K562 (cell line): ENCODE data around the gene FTSJ3. TPM values are rescaled to one million over a fixed set of nuclear protein-coding genes. Genes with fewer than 3 reads are reported as not detected.
A peak's percentile ranks its signal among the peaks of the same experiment; 100 is the strongest.

Experiments
- CBFB ChIP-seq: sonication (generic); formaldehyde crosslinking; IDR thresholded peaks from 2 replicates; pipeline ENCODE4 v1.4.0; 2020; ENCODE audit warnings: mild to moderate bottlenecking, missing genetic modification reagents
- CREM ChIP-seq: IDR thresholded peaks from 2 replicates; pipeline ENCODE4 v1.6.1; 2014; ENCODE audit warnings: antibody characterized with exemption, low read depth
- DIDO1 ChIP-seq: fragments of 450-650 bp; IDR thresholded peaks from 2 replicates; pipeline ENCODE4 v1.6.1; 2016; ENCODE audit warnings: low read depth, missing biosample characterization, missing genetic modification characterization
- HSF4 ChIP-seq: fragments of 250-450 bp; sonication (Bioruptor Pico); IDR thresholded peaks from 2 replicates; pipeline ENCODE4 v2.1.2; 2022; ENCODE audit warnings: mild to moderate bottlenecking, moderate library complexity, borderline replicate concordance
- MCM3 ChIP-seq: fragments of 450-650 bp; IDR thresholded peaks from 2 replicates; pipeline ENCODE4 v1.6.1; 2016
- MITF ChIP-seq: IDR thresholded peaks from 2 replicates; pipeline ENCODE4 v1.6.1; 2014; ENCODE audit warnings: antibody characterized with exemption
- MLX ChIP-seq, 2 experiments: fragments of 450-650 bp in 1 of 2; sonication (generic) in 1 of 2; formaldehyde crosslinking; conservative IDR thresholded peaks; 2 replicates each; pipeline versions ENCODE4 v1.4.0 to v1.8.1; 2020 to 2022; ENCODE audit warnings: mild to moderate bottlenecking in 1 of 2, missing genetic modification reagents in 1 of 2
- MXD1 ChIP-seq: fragments of 250-450 bp; sonication (Bioruptor Pico); IDR thresholded peaks from 2 replicates; pipeline ENCODE4 v1.8.0; 2021; ENCODE audit warnings: borderline replicate concordance, mild to moderate bottlenecking, moderate library complexity; ENCODE audit not compliant: poor library complexity, severe bottlenecking
- MYNN ChIP-seq, 2 experiments: sonication (generic); formaldehyde crosslinking in 1 of 2; IDR thresholded peaks; 2 replicates each; pipeline versions ENCODE4 v1.5.0 to v1.6.1; 2016 to 2020; ENCODE audit warnings: antibody characterized with exemption in 1 of 2, missing genetic modification reagents in 1 of 2
- NRF1 ChIP-seq, 2 experiments: fragments of 450-650 bp; IDR thresholded peaks in 1 of 2; conservative IDR thresholded peaks in 1 of 2; 2 replicates each; pipeline ENCODE4 v1.6.1; 2014; ENCODE audit warnings: mild to moderate bottlenecking in 2 of 2
- PYGO2 ChIP-seq: fragments of 450-650 bp; IDR thresholded peaks from 2 replicates; pipeline ENCODE4 v1.6.1; 2016; ENCODE audit warnings: mild to moderate bottlenecking, missing genetic modification characterization, moderate library complexity, missing compliant biosample characterization
- SETDB1 ChIP-seq: IDR thresholded peaks from one replicate; pipeline ENCODE4 v1.6.1; 2012; ENCODE audit warnings: low read length, control low read depth, inconsistent platforms
- STAT6 ChIP-seq: sonication (generic); formaldehyde crosslinking; IDR thresholded peaks from 2 replicates; pipeline ENCODE4 v1.8.1; 2023; ENCODE audit warnings: mild to moderate bottlenecking, missing genetic modification reagents
- SUPT5H ChIP-seq: fragments of 450-650 bp; IDR thresholded peaks from 2 replicates; pipeline ENCODE4 v1.6.1; 2016
- TAF9B ChIP-seq: fragments of 450-650 bp; IDR thresholded peaks from 2 replicates; pipeline ENCODE4 v1.6.1; 2018; ENCODE audit warnings: mild to moderate bottlenecking; ENCODE audit not compliant: partially characterized antibody
- ZBTB17 ChIP-seq: fragments of 450-650 bp; formaldehyde crosslinking; IDR thresholded peaks from 2 replicates; pipeline ENCODE4 v1.4.0; 2020; ENCODE audit warnings: mild to moderate bottlenecking
- ZC3H8 ChIP-seq: fragments of 450-650 bp; IDR thresholded peaks from 2 replicates; pipeline ENCODE4 v1.6.1; 2017
- ZNF121 ChIP-seq: sonication (generic); formaldehyde crosslinking; conservative IDR thresholded peaks from 2 replicates; pipeline ENCODE4 v1.8.0; 2022; ENCODE audit warnings: missing genetic modification reagents
- ZNF184 ChIP-seq: sonication (generic); formaldehyde crosslinking; IDR thresholded peaks from 2 replicates; pipeline ENCODE4 v1.5.0; 2020; ENCODE audit warnings: missing genetic modification reagents
- ZNF24 ChIP-seq: fragments of 450-650 bp; IDR thresholded peaks from 2 replicates; pipeline ENCODE4 v1.6.1; 2016
- ZNF436 ChIP-seq: fragments of 250-450, 450-650 bp; sonication (Bioruptor Pico); formaldehyde crosslinking; IDR thresholded peaks from 2 replicates; pipeline ENCODE4 v1.7.0; 2020; ENCODE audit warnings: mild to moderate bottlenecking
- ZNF592 ChIP-seq: fragments of 450-650 bp; IDR thresholded peaks from 2 replicates; pipeline ENCODE4 v1.6.1; 2017; ENCODE audit warnings: antibody characterized with exemption, mild to moderate bottlenecking
- polyA plus RNA-seq, 8 experiments: library from polyadenylated mRNA; depleted of rRNA in 4 of 8; stranded (reverse) in 5 of 8; unstranded in 3 of 8; fragments of >200 nt; fragmentation: Nextera tagmentation in 2 of 8; fragmentation: Illumina TruSeq in 1 of 8; extraction: Ambion mirVana in 2 of 8; extraction: Trizol in 1 of 8; gene quantifications; 2 replicates each; pipeline versions ENCODE4 v1.2.1 to v1.2.3, GENCODE V29; 2011 to 2014; ENCODE audit warnings: inconsistent platforms in 1 of 8, missing spikeins in 1 of 8
- total RNA-seq, 7 experiments: library from RNA; depleted of rRNA in 6 of 7; stranded (reverse); fragments of >200 nt in 6 of 7; fragmentation: Illumina TruSeq in 2 of 7; extraction: Trizol in 2 of 7; gene quantifications; 2 replicates each; pipeline versions ENCODE4 v1.2.1 to v1.2.3, GENCODE V29; 2011 to 2021; ENCODE audit warnings: low replicate concordance in 1 of 7

Gene FTSJ3
- total and polyA plus RNA-seq, 9 of the 15 experiments (the other 6 are each of a cell fraction or from before 2014, with no cell fraction given): 18.0 to 65.6 (median 52.4) TPM

- TF ChIP-seq ZNF592 (no peak), ZNF436 (CRISPR knock-in tag) (no peak), ZNF121 (CRISPR knock-in tag) (no peak), PYGO2 (no peak), ZBTB17 (no peak), MCM3 (no peak), HSF4 (CRISPR knock-in tag) (no peak), MLX (CRISPR knock-in tag; conservative IDR thresholded peaks at IDR 0.05) (no peak), SETDB1 (no peak), SUPT5H (no peak), ZC3H8 (no peak), STAT6 (CRISPR knock-in tag) (no peak), ZNF184 (CRISPR knock-in tag) (no peak), DIDO1 (tag) (no peak), CBFB (CRISPR knock-in tag) (no peak), NRF1 (conservative IDR thresholded peaks at IDR 0.05 in 1 of 2, IDR thresholded peaks at IDR 0.05 in 1 of 2) (no peak), MXD1 (CRISPR knock-in tag) (no peak), CREM (no peak), MYNN (IDR thresholded peaks at IDR 0.05) (no peak), MYNN (CRISPR knock-in tag; IDR thresholded peaks at IDR 0.05) (no peak), TAF9B (peak; percentile 26), MITF (no peak), ZNF24 (no peak)
Observed at GRCh38 chr17:63775420-63775819, 52.0 kb downstream of the FTSJ3 start (continued).
